Heart right ventricle (tissue), 16 donors: ENCODE results near the gene UBASH3B. TPM values are rescaled to one million over a fixed set of nuclear protein-coding genes. Genes with fewer than 3 reads are reported as not detected.
A peak's percentile ranks its signal among the peaks of the same experiment; 100 is the strongest.

Experiments
- ATAC-seq, 8 donors: fragments of 200-7000 bp; cut with Tn5 transposase; one replicate each; pipeline ENCODE4 v1.9.1; 2020; ENCODE audit warnings: mild to moderate bottlenecking in 8 of 8, moderate library complexity in 8 of 8, moderate number of reproducible peaks in 1 of 8
- DNase-seq, 2 donors: peaks; one replicate each; pipeline ENCODE4 v3.0.0-alpha.2; 2020
- H3K27ac ChIP-seq, 10 donors: fragments of 200-600 bp; sonication (generic) in 2 of 10; one replicate each; pipeline versions ENCODE4 v1.5.0 to v1.8.0; 2020 to 2022; ENCODE audit warnings: mild to moderate bottlenecking in 3 of 10
- H3K27me3 ChIP-seq, 7 donors: fragments of 200-600 bp; one replicate each; pipeline ENCODE4 v1.8.0; 2021 to 2022; ENCODE audit warnings: mild to moderate bottlenecking in 2 of 7
- H3K36me3 ChIP-seq, 9 donors: fragments of 200-600 bp; sonication (generic) in 1 of 9; one replicate each; pipeline versions ENCODE4 v1.5.0 to v1.8.0; 2020 to 2022; ENCODE audit warnings: mild to moderate bottlenecking in 2 of 9
- H3K4me1 ChIP-seq, 9 donors: fragments of 200-600 bp; sonication (generic) in 1 of 9; one replicate each; pipeline versions ENCODE4 v1.5.0 to v1.8.0; 2020 to 2022; ENCODE audit warnings: mild to moderate bottlenecking in 4 of 9
- H3K4me3 ChIP-seq, 10 donors: fragments of 200-600 bp; sonication (generic) in 2 of 10; one replicate each; pipeline versions ENCODE4 v1.5.0 to v1.8.0; 2020 to 2022; ENCODE audit warnings: mild to moderate bottlenecking in 7 of 10, moderate library complexity in 2 of 10
- H3K9me3 ChIP-seq, 11 donors: fragments of 200-600 bp in 10 of 11; sonication (generic) in 2 of 11; one replicate each; pipeline versions ENCODE4 v1.5.0 to v1.8.0; 2013 to 2022; ENCODE audit warnings: mild to moderate bottlenecking in 2 of 11, control low read depth in 1 of 11, moderate library complexity in 1 of 11
- WGBS, 2 donors: extraction: QIAGEN DNeasy Blood & Tissue Kit; methylation state at CpG; one replicate each; pipeline ENCODE4 v1.1.7; 2013; ENCODE audit warnings: inconsistent platforms in 1 of 2; 5-methylcytosine and 5-hydroxymethylcytosine counted together
- intact Hi-C, 10 donors: fragments of 100-400 bp; cut with DNase I; formaldehyde crosslinking; loops; one replicate each; pipeline versions ENCODE4 v1.11.1 to v1.14.2; 2022
- polyA plus RNA-seq, 2 donors: library from polyadenylated mRNA; stranded (reverse); fragments of 200-250 nt; gene quantifications; one replicate each; pipeline ENCODE4 v1.2.3, GENCODE V29; 2013
- total RNA-seq, 10 donors: library from RNA; stranded (reverse); fragmentation: NEBNext Ultra II Directional in 3 of 10; extraction: Animal tissue kit (Norgen Biotek cat#: 25700) in 3 of 10; gene quantifications; one replicate each; pipeline versions ENCODE4 v1.2.1 to v1.2.4, GENCODE V29; 2021 to 2023
- TF ChIP-seq, protein P1 (sequence below), 9 donors: fragments of 200-600 bp; sonication (generic) in 2 of 9; IDR thresholded peaks; one replicate each; pipeline versions ENCODE4 v1.5.0 to v1.8.0; 2021 to 2022; ENCODE audit warnings: antibody characterized with exemption in 9 of 9, mild to moderate bottlenecking in 5 of 9, moderate library complexity in 1 of 9
- donor health status: Arrhythmogenic right ventricular cardiomyopathy.
- donor health status: ischemic (EF 13 %, LVEDD 7.1; RV severe dilation, severe dysfunction).
- donor health status: healthy with polysubstance abuse.
- donor health status: DM: no; HTN: yes; CAD: no.
- donor health status: DM: no; HTN: no; CAD: no.
- donor health status: ischemic (EF 25% LVEDD 6.9; RV normal size, moderate dysfunction).
- donor health status: ischemic (EF 25% LVEDD 5.7; RV mildly dilated, moderate dysfunction).
- donor health status: healthy.
- donor health status: DM: yes; HTN: yes; CAD: no.
- donor health status: Ischemic cardiomyopathy.
- donor health status: ischemic (EF 35%, LVEDD 5.7; RV mildly dilated, moderate dysfunction).
- donor health status: nonischemic (EF 11% LVEDD 7.7; RV severe dilation, severe dysfunction).
- donor health status: DM: yes; HTN: yes; CAD: no.
- donor health status: PGD.
- donor health status: ischemic (EF 29% LVEDD 5.4; RV normal size, mild dysfunction).
- donor health status: nonischemic (EF 23%, LVEDD 6.1; RV moderate dilation, normal function).

The UBASH3B gene
- total and polyA plus RNA-seq, 12 donors, result 0.51 to 8.0 (median 1.5) TPM

GRCh38 chr11:122724520-122724919 lies 69.0 kb downstream of the UBASH3B start:
- DNase-seq, result no peak

DNA sequence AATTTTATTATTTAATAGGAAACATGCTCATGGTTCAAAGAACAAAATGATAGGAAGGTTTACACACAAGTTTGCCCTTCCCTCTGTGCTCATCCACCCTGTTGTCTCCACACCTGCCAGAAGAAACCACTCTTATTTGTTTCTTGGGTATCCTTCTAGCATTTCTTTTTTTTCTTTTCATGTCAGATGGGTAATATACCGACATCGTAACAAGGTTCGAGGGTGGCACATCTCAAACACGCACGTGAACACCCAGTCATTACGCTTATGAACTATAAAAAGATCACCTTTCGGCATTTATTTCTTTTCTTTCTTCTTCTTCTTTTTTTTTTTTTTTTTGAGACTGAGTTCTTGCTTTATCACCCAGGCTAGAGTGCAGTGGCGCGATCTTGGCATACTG lies 70.5 kb downstream of the UBASH3B start:
- 97 to 99% methylated on average over 9 of the region's 9 CpGs for WGBS, 2 donors
- no peak overlapping the region for H3K4me3 ChIP-seq
- peaks cover 0 to 49% (median 7%) of the 10 kb centered on the region in 9 donors for H3K4me1 ChIP-seq
- DNase-seq (no peak), ATAC-seq (no peak)
- intact Hi-C loops, result no loop called here
- TF ChIP-seq, protein P1, sequence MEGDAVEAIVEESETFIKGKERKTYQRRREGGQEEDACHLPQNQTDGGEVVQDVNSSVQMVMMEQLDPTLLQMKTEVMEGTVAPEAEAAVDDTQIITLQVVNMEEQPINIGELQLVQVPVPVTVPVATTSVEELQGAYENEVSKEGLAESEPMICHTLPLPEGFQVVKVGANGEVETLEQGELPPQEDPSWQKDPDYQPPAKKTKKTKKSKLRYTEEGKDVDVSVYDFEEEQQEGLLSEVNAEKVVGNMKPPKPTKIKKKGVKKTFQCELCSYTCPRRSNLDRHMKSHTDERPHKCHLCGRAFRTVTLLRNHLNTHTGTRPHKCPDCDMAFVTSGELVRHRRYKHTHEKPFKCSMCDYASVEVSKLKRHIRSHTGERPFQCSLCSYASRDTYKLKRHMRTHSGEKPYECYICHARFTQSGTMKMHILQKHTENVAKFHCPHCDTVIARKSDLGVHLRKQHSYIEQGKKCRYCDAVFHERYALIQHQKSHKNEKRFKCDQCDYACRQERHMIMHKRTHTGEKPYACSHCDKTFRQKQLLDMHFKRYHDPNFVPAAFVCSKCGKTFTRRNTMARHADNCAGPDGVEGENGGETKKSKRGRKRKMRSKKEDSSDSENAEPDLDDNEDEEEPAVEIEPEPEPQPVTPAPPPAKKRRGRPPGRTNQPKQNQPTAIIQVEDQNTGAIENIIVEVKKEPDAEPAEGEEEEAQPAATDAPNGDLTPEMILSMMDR (IDR thresholded peaks at IDR 0.05), result no peak
- H3K9me3 ChIP-seq, result no peaks in the 10 kb centered on the region
- H3K36me3 ChIP-seq, result no peaks in the 10 kb centered on the region
- no peak overlapping the region for H3K27ac ChIP-seq
- no peaks in the 10 kb centered on the region for H3K27me3 ChIP-seq

More at GRCh38 chr11:122724520-122724919, 69.0 kb downstream of the UBASH3B start:
- peaks cover 0 to 49% (median 7%) of the 10 kb centered on the region in 9 donors for H3K4me1 ChIP-seq
- intact Hi-C loops, result no loop called here
- ATAC-seq, result no peak
- TF ChIP-seq, protein P1 (IDR thresholded peaks at IDR 0.05), result no peak
- H3K27ac ChIP-seq, result no peak overlapping the region
- no peaks in the 10 kb centered on the region for H3K9me3 ChIP-seq
- no peak overlapping the region for H3K4me3 ChIP-seq
- H3K27me3 ChIP-seq, result no peaks in the 10 kb centered on the region
- WGBS, 2 donors, result 78 to 79% methylated on average over 6 of the region's 6 CpGs
- no peaks in the 10 kb centered on the region for H3K36me3 ChIP-seq

- H3K4me1 ChIP-seq, result peaks cover 0 to 48% (median 11%) of the 10 kb centered on the region in 9 donors
- H3K27ac ChIP-seq, result peak overlapping the region in 7 of 10 donors; percentile 6 to 81 (median 54)
- no peaks in the 10 kb centered on the region for H3K9me3 ChIP-seq
- 53 to 63% methylated on average over 21 of the region's 21 CpGs for WGBS, 2 donors
- intact Hi-C loops, result no loop called here
- TF ChIP-seq, protein P1 (IDR thresholded peaks at IDR 0.05), result no peak
- peak overlapping the region in 4 of 10 donors; percentile 5 to 29 (median 12) for H3K4me3 ChIP-seq
- DNase-seq, result no peak
- no peaks in the 10 kb centered on the region for H3K27me3 ChIP-seq
- peak in 5 of 8 donors; percentile 20 to 58 (median 41) for ATAC-seq
- no peaks in the 10 kb centered on the region for H3K36me3 ChIP-seq
Measured at GRCh38 chr11:122727101-122727929, 71.8 kb downstream of the UBASH3B start.

GRCh38 chr11:122728561-122728960 lies 73.0 kb downstream of the UBASH3B start:
- intact Hi-C loops, result no loop called here
- ATAC-seq, result no peak
- DNase-seq, result no peak
- H3K36me3 ChIP-seq, result no peaks in the 10 kb centered on the region
- WGBS, 2 donors, result 75 to 97% methylated on average over 2 of the region's 2 CpGs
- no peak overlapping the region for H3K27ac ChIP-seq
- no peaks in the 10 kb centered on the region for H3K9me3 ChIP-seq
- peaks cover 0 to 51% (median 23%) of the 10 kb centered on the region in 9 donors for H3K4me1 ChIP-seq
- H3K27me3 ChIP-seq, result no peaks in the 10 kb centered on the region
- TF ChIP-seq, protein P1 (IDR thresholded peaks at IDR 0.05), result no peak
- no peak overlapping the region for H3K4me3 ChIP-seq
